Caki2 (cell line): ENCODE results near the gene ZNF568. TPM values are rescaled to one million over a fixed set of nuclear protein-coding genes. Genes with fewer than 3 reads are reported as not detected.
A peak's percentile ranks its signal among the peaks of the same experiment; 100 is the strongest.

Source experiments
- DNase-seq: peaks from one replicate; pipeline ENCODE4 v3.0.0-alpha.2; 2015; ENCODE audit warnings: low read depth
- in situ Hi-C: cut with HindIII; loops from 2 replicates; pipeline ENCODE4 v1.10.0; 2016; ENCODE audit warnings: low sequenced_read_pairs, low pct_unique_long_range_greater_than_20kb, mixed read lengths
- total RNA-seq: library from RNA; depleted of rRNA; stranded (reverse); fragments of >200 nt; shearing (Covaris generic); gene quantifications from 2 replicates; pipeline ENCODE4 v1.2.3, GENCODE V29; 2014; ENCODE audit warnings: low replicate concordance; rRNA removed

The ZNF568 gene
- total RNA-seq = 3.7 and 6.7 TPM in 2 replicates

DNA sequence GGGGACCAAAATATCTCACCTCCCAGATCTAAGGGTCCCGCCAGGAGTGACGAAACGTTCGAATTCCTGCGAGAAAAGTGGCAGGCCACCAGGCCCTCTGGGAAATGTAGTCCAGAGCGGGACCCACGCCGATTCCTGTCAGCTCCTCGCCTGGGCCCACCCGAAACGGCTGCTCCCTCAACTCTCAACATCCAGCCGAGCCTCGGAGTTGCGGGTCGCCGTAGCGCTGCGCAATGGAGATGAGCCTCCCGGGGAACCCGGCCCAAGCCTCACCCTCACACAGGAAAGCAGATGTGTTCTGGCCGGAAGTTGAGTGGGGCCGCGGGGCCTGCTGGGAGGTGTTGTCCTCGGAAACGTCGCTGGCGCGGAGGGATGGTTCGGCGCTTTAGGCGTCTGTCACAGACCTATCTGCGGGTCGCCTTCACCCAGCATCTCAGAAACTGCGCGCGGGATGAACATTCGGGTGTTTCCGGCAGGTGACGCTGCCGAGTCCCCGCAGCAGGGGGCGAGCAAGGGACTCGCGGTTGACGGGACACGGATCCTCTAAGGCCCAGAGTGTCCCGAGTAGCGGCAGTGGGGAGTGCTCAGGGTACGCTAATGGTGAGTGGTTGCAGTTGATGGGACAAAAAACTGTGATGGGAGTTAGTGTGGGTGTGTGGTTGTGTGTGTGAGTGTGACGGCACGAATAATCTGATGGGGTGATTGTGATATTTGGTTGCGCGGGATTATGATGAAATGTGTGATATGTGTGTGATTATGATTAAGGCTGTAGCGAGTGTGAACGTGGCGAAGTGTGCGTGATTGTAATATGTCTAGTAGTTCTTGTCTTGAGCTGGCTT lies at the start of gene ZNF568, which contains the start of gene ZNF829:
TSS of gene ZNF568 (plus strand) at position 341 of the 839 bp plus-strand sequence. CDS start 6,439 bp downstream, outside the sequence.
TSS of gene ZNF829 (minus strand) at position 300 of the 839 bp plus-strand sequence. CDS start 1,124 bp downstream, outside the sequence.
- peak; percentile 87 for DNase-seq
- in situ Hi-C loops = no loop called here

DNA sequence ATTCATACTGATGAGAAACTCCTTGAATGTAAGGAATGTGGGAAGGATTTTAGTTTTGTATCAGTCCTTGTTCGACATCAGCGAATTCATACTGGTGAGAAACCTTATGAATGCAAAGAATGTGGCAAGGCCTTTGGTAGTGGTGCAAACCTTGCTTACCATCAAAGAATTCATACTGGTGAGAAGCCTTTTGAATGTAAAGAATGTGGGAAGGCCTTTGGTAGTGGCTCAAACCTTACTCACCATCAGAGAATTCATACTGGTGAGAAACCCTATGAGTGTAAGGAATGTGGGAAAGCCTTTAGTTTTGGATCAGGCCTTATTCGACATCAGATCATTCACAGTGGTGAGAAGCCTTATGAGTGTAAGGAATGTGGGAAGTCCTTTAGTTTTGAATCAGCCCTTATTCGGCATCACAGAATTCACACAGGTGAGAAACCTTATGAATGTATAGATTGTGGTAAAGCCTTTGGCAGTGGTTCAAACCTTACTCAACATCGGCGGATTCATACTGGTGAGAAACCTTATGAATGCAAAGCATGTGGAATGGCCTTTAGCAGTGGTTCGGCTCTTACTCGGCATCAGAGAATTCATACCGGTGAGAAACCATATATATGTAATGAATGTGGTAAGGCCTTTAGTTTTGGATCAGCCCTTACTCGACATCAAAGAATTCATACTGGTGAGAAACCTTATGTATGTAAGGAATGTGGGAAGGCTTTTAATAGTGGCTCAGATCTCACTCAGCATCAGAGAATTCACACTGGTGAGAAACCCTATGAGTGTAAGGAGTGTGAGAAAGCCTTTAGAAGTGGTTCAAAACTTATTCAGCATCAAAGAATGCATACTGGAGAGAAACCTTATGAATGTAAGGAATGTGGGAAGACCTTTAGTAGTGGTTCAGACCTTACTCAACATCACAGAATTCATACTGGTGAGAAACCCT lies 38.9 kb upstream of the ZNF568 start:
- in situ Hi-C loops = no loop called here
- DNase-seq = peak; percentile 24

DNA sequence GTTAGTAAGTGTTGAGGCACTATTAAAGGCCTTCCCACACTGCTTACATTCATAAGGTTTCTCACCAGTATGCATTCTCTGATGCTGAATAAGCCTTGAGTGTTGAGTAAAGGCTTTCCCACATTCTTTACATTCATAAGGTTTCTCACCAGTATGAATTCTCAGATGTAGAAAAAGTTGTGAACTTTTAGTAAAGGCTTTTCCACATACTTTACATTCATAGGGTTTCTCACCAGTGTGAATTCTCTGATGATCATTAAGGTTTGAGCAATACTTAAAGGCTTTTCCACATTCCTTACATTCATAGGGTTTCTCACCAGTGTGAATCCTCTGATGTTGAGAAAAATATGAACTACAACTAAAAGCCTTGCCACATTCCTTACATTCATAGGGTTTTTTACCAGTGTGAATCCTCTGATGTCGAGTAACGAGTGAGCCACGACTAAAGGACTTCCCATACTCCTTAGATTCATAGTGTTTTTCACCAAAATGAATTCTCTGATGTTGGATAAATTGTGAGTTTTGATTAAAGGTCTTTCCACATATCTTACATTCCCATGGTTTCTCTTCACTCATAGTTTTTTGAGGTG lies 24.3 kb upstream of the ZNF568 start:
- in situ Hi-C loops = no loop called here
- DNase-seq = no peak

DNA sequence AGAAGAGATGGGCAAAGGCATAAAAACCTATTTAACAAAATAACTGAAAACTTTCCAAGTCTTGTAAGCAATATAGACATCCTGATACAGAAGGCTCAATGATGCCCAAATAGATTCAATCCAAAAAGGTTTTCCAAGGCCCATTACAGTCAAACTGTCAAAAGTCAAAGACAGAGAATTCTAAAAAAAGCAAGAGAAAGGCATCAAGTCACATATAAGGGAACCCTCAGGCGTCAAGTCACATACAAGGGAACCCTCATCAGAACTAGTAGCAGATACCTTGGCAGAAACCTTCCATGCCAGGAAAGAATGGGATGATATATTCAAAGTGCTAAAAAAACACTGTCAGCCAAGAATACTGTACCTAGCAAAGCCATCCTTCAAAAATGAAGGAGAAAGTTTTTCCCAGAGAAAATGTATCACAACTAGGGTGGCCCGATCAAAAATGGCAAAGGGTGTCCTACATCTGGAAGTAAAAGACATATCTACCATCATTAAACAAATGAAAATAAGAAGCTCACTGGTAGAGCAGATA lies 21.2 kb upstream of the ZNF568 start:
- no peak for DNase-seq
- in situ Hi-C loops = no loop called here

DNA sequence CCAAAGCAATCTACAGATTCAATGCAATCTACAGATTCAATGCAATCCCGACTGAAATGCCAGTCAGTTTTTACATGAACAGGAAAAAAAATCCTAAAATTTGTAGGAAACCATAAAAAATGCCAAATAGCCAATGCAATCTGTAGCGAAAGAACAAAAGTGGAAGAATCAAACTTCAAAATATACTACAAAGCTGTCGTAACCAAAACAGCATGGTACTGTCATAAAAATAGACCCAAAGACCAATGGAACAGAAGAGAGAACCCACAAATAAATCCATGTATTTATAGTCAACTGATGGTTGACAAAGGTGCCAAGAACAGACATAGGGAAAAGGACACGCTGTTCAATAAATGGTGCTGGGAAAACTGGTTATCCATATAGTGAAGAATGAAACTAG lies 17.7 kb upstream of the ZNF568 start:
- no peak for DNase-seq
- in situ Hi-C loops = no loop called here

DNA sequence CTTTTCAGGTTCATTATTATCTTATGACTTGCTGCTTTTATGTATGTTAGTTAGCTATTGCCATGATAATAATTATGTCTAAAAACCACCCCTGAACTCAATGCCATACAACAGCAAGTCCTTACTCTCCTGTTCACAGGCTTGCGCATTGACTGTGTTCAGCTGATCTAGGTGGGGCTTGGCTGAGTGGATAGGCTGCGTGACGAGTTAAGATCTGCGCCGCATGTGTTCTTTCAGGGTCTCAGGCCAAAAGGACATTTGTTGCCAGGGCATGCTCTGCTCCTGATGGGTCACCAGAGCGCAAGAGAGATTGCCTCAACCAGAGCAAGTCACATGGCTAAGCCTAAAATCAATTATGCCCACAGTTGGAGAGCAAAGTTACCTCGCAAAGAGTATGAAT lies 859 bp downstream of the ZNF568 start:
- in situ Hi-C loops = no loop called here
- no peak for DNase-seq

DNA sequence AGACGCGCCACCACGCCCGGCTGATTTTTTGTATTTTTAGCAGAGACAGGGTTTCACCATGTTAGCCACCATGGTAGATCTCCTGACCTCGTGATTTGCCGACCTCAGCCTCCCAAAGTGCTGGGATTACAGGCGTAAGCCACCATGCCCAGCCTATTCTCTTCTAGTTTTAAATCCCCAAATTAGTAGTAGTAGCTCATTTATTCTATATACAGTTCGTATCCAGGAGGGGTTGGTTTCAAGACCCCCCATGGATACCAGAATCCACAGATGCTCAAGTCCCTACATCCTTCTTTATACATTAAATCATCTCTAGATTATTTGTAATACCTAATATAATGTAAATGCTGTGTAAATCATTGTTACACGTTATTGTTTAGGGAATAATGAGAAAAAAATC lies 2.0 kb downstream of the ZNF568 start:
- DNase-seq = no peak
- in situ Hi-C loops = no loop called here

DNA sequence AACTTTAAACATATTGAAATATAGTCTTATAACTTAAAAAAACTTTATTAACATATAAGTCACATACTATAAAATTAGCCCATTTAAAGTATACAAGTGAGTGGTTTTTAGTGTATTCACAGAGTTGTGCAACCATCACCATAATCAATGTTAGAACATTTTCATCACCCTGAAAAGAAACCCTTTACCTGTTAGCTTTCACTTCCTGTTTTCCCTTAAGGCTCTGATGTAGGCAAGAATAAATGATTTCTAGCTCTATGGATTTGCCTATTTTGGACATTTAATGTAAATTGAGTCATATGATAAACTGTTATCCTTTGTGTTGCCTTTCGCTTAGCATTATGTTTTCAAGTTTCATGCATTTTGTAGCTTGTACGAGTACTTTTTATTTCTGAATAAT lies 15.6 kb downstream of the ZNF568 start:
- in situ Hi-C loops = no loop called here
- DNase-seq = no peak

DNA sequence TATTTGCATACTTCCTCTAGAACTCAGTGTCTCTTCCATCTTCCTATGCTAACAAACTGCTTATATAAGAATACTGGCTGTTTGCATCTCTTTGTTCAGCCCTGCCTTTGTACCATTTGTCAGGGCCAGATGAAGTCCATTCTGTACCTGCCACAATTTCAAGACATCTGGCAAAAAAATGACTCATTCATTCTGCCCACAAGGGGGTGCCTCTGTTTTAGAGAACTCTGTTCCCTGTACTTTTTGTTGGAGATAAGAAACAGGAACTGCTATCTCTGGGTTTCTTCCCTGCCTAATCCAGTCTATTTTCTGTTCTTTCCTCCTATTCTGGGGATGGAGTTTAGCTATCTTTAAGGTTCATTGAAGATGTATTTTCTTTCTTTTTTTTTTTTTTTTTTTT lies 23.0 kb downstream of the ZNF568 start:
- no peak for DNase-seq
- in situ Hi-C loops = no loop called here

DNA sequence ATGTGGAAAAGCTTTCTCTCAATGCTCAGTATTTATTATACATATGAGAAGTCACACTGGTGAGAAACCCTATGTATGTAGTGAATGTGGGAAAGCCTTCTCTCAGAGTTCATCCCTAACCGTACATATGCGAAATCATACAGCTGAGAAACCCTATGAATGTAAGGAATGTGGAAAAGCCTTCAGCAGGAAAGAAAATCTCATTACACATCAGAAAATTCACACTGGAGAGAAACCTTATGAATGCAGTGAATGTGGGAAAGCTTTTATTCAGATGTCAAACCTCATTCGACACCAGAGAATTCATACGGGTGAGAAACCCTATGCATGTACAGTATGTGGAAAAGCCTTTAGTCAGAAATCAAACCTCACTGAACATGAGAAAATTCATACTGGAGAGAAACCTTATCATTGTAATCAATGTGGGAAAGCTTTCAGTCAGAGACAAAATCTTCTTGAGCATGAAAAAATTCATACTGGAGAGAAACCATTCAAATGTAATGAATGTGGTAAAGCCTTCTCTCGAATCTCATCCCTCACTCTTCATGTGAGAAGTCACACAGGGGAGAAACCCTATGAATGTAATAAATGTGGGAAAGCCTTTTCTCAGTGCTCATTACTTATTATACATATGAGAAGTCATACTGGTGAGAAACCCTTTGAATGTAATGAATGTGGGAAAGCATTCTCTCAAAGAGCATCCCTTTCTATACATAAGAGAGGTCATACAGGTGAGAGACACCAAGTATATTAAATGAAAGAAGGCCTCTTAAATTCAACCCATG lies 34.4 kb downstream of the ZNF568 start:
- in situ Hi-C loops = no loop called here
- DNase-seq = no peak

DNA sequence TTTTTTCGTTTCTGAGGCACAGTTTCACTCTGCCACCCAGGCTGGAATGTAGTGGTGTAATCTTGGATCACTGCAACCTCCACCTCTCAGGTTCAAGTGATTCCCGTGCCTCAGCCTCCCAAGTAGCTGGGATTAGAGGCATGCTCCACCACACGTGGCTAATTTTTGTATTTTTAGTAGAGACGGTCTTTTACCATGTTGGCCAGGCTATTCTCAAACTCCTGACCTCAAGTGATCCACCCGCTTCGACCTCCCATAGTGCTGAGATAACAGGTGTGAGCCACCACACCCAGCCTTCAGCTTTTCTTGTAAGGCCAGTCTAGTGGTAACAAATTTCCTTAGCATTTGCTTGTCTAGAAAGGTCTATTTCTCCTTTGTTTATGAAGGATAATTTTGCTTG lies 46.2 kb downstream of the ZNF568 start:
- in situ Hi-C loops = no loop called here
- no peak for DNase-seq

DNA sequence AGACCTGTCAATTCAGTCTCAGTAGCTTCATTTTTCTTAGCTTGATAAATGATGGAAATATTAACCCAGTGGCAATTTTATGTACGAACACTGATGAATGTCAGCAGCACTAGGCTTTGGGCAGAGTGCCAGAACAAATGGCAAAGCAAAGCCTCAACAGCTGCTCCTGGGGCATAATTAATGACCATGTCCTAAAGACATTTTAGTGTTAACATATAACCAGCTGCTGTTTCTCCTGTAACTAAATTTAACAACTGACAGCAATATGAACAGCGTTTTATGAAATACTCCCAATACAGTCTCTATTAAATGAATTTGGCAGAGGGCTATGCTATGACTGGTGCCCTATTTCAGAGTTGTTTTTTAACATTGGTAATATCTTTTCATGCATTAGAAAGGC lies 47.1 kb downstream of the ZNF568 start:
- in situ Hi-C loops = no loop called here
- no peak for DNase-seq

DNA sequence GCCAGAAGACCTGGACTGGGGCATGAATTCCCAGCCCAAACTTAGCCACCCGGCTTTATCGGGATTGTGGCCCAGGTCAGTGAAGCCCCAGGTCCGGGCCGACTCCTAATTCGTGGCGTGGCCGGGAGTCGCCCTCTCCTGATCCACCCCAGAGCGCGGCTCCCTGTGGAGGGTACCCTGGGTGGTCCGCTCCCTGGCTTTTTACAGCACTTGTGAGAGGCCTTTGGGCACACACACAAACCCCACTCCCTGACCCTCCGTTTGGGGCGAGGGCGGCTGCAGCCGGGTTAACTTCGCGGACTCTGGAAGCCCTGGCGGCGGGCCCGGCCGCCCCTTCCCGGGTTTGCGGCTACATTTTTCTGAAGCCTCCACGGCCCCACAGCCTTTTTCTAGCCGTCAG lies 56.4 kb downstream of the ZNF568 start:
- in situ Hi-C loops = no loop called here
- DNase-seq = no peak

DNA sequence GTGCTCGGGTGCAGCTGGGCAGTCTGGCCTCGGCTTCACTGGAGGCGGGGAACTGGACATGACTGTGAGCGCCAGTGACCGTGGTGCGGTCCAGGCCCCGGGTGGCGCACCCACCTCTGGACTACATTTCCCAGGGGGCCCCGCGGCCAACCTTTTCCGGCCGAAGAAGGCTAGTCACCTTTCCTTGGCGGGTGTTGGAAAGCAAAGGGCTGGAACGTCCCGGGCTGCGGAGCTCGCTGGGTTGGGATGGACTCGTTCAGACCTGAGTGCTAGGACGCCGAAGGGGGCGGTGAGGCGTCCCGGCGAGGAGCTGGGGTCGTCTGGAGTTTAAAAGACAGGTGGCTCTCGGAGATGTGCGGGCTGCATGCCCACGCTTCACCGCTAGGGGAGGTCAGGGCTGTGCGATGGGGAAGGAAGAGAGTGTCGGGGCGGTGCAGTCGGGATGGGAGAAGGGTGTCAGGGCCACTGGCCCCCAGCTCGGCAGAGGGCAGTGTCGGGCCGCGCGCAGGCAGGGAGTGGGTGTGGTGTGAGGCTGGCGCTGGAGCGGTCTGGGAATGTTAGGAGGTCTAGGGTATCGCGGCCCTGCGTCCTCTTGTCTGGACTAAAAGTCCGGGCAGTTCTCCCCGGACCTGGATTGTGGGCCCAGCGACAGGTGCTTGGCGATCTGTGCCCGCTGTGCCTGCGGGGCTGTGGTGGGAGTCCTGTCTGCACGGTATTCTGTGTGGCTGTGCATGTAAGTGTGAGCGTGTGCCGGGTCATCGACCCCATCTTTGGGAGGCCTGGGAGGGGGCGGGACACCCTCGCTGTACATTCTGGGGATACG lies 57.1 kb downstream of the ZNF568 start:
- DNase-seq = no peak
- in situ Hi-C loops = no loop called here

DNA sequence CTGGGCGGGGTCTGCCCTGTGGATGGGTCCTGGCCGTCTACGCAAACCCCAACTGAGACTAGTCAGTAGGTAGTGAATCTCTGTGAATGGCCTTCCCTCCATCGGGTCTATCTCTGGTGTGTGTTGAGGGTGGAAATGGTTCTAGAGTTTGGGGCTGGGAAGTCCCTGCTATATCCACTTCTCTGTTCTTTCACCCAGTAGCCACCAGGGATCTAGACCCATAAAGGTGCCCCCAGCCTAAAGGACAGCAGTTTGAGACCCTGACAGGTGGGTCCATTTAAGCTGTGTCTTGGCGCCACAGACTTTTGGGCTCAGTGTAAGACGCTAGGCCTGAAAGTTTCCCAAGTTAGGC lies 57.7 kb downstream of the ZNF568 start:
- in situ Hi-C loops = no loop called here
- no peak for DNase-seq

DNA sequence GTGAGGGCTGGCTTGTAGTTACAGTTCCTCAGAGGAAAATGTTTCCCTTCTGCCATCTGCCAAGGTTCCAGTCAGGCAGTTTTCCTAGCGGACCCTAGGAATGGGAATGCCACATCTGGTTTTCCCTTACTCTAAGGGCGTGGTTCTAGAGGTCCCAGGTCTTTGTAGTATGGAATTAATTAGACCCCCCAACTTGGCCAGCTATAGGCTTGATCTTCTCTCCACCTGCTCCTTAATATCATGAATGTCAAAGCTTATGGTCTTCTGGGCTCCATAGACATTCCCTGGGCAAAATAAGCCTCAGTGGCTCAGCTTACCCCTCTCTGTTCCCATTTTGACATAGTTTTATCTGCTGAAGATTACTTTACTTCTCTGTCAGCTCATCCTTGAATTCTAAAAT lies 70.0 kb downstream of the ZNF568 start:
- no peak for DNase-seq
- in situ Hi-C loops = no loop called here

DNA sequence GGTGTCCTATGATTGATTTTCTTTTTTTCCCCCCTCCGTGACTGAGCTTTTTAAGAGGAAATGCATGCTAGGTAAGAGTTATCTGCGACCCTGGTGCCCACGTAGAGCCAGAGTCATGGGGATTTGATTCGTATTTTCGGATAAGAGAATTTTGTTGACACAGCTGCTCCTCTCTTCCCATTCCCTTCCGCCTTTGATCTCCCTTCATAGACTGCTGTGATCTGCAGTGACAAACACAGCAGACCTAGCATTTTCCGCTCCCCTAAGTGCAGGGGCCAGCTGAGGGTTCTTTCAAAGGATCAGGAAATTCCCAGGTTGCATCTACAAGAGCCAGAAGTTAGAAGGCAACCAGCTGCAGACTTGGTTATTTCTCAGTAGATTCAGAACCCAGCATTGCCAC lies 70.5 kb downstream of the ZNF568 start:
- in situ Hi-C loops = no loop called here
- DNase-seq = no peak
